ENCODE results near the gene EVA1C.

EVA1C gene

DNA sequence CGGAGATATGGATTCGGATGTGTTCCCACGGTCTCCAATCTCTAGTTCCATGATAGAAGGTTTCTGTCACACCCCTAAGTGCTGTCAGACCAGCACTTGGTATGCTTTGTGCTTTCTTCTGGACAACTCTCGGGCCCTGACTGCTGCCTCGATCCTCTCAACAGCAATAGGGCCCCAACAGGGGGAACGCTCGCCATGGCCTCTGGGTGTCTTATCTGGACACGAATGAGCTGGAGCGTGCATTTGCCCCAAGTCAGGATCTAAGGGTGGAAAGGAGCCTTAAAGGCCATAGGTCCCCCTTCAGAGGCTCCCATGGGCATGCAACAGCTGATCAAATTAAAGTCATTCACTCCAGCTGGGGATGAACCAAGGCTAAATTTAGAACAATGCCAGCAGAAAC is 96.1 kb downstream of the EVA1C start:
- TF ChIP-seq RAD21 (IDR thresholded peaks at IDR 0.05; ENCODE audit: low read depth) (no peak), FOXM1 (IDR thresholded peaks at IDR 0.05; ENCODE audit: borderline replicate concordance, low read depth) (no peak), TEAD4 (IDR thresholded peaks at IDR 0.05) (no peak), ZBTB7A (IDR thresholded peaks at IDR 0.05; ENCODE audit: low read depth) (no peak), YY1 (IDR thresholded peaks at IDR 0.05; ENCODE audit: low read depth) (no peak), TAF1 (IDR thresholded peaks at IDR 0.05; ENCODE audit: low read depth) (no peak), CREB1 (IDR thresholded peaks at IDR 0.05; ENCODE audit: low read depth) (no peak)
- TF ChIP-seq, protein P1, sequence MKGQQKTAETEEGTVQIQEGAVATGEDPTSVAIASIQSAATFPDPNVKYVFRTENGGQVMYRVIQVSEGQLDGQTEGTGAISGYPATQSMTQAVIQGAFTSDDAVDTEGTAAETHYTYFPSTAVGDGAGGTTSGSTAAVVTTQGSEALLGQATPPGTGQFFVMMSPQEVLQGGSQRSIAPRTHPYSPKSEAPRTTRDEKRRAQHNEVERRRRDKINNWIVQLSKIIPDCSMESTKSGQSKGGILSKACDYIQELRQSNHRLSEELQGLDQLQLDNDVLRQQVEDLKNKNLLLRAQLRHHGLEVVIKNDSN (IDR thresholded peaks at IDR 0.05), result no peak
- TF ChIP-seq, protein P2, sequence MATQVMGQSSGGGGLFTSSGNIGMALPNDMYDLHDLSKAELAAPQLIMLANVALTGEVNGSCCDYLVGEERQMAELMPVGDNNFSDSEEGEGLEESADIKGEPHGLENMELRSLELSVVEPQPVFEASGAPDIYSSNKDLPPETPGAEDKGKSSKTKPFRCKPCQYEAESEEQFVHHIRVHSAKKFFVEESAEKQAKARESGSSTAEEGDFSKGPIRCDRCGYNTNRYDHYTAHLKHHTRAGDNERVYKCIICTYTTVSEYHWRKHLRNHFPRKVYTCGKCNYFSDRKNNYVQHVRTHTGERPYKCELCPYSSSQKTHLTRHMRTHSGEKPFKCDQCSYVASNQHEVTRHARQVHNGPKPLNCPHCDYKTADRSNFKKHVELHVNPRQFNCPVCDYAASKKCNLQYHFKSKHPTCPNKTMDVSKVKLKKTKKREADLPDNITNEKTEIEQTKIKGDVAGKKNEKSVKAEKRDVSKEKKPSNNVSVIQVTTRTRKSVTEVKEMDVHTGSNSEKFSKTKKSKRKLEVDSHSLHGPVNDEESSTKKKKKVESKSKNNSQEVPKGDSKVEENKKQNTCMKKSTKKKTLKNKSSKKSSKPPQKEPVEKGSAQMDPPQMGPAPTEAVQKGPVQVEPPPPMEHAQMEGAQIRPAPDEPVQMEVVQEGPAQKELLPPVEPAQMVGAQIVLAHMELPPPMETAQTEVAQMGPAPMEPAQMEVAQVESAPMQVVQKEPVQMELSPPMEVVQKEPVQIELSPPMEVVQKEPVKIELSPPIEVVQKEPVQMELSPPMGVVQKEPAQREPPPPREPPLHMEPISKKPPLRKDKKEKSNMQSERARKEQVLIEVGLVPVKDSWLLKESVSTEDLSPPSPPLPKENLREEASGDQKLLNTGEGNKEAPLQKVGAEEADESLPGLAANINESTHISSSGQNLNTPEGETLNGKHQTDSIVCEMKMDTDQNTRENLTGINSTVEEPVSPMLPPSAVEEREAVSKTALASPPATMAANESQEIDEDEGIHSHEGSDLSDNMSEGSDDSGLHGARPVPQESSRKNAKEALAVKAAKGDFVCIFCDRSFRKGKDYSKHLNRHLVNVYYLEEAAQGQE (IDR thresholded peaks at IDR 0.05; ENCODE audit: low read depth), result no peak

DNA sequence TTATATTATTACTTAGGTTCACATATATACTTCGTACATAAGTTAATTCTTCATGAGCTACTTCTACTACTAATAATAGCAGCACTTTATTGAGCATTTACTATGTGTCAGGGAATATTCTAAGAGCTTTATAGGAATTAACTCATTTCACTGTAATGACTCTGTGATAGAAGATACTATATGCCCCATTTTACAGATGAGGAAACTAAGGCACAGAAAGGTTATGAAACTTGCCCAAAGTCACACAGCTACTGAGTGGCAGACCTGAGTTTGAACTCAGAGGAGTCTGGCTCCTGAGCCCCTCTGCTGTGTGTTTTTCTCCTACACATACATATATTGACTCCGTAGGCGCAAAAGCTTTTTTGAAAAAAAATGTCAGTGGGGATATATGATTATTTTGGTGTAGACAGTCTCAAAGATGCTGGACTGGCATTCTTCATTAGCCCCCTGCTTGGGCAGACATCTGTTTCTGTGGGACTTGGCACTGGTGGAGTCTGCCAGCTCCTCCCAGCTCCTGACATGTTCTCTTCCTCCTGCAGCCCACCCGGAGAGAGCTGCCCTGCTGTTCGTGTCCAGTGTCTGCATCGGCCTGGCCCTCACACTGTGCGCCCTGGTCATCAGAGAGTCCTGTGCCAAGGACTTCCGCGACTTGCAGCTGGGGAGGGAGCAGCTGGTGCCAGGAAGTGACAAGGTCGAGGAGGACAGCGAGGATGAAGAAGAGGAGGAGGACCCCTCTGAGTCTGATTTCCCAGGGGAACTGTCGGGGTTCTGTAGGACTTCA is 102.0 kb downstream of the EVA1C start:
- TF ChIP-seq ZBTB7A (IDR thresholded peaks at IDR 0.05; ENCODE audit: low read depth) (no peak), EGR1 (IDR thresholded peaks at IDR 0.05) (no peak), CREB1 (IDR thresholded peaks at IDR 0.05; ENCODE audit: low read depth) (no peak), YY1 (IDR thresholded peaks at IDR 0.05; ENCODE audit: low read depth) (no peak), NFIC (IDR thresholded peaks at IDR 0.05) (no peak), TAF1 (IDR thresholded peaks at IDR 0.05; ENCODE audit: low read depth) (no peak), RAD21 (IDR thresholded peaks at IDR 0.05; ENCODE audit: low read depth) (no peak), EP300 (IDR thresholded peaks at IDR 0.05; ENCODE audit: borderline replicate concordance) (no peak), FOXM1 (IDR thresholded peaks at IDR 0.05; ENCODE audit: borderline replicate concordance, low read depth) (no peak), CEBPB (IDR thresholded peaks at IDR 0.05) (no peak), TEAD4 (IDR thresholded peaks at IDR 0.05) (no peak), TCF12 (IDR thresholded peaks at IDR 0.05; ENCODE audit: low read depth) (no peak)
- TF ChIP-seq, protein P2 (IDR thresholded peaks at IDR 0.05; ENCODE audit: low read depth), result no peak
- TF ChIP-seq, protein P1 (IDR thresholded peaks at IDR 0.05), result no peak
- TF ChIP-seq, protein P3, sequence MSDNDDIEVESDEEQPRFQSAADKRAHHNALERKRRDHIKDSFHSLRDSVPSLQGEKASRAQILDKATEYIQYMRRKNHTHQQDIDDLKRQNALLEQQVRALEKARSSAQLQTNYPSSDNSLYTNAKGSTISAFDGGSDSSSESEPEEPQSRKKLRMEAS (IDR thresholded peaks at IDR 0.05), result no peak

DNA sequence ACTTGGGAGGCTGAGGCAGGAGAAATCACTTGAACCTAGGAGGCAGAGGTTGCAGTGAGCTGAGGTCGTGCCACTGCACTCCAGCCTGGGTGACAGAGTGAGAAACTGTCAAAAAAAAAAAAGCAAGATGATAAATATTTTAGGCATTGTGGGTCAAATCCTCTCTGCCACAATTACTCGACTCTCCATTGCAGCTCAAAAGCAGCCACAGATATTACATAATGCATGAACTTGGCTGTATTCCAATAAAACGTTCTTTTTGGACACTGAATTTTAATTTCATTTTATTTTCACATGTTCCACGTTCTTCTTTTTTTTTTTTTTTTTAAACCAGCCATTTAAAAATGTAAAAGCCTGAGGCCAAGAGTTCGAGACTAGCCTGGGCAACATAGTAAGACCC is 103.4 kb downstream of the EVA1C start:
- TF ChIP-seq CEBPB (IDR thresholded peaks at IDR 0.05) (no peak), TAF1 (IDR thresholded peaks at IDR 0.05; ENCODE audit: low read depth) (no peak), NFIC (IDR thresholded peaks at IDR 0.05) (no peak), YY1 (IDR thresholded peaks at IDR 0.05; ENCODE audit: low read depth) (no peak), TCF12 (IDR thresholded peaks at IDR 0.05; ENCODE audit: low read depth) (no peak), CREB1 (IDR thresholded peaks at IDR 0.05; ENCODE audit: low read depth) (no peak), EP300 (IDR thresholded peaks at IDR 0.05; ENCODE audit: borderline replicate concordance) (no peak), FOXM1 (IDR thresholded peaks at IDR 0.05; ENCODE audit: borderline replicate concordance, low read depth) (no peak), TEAD4 (IDR thresholded peaks at IDR 0.05) (no peak)
- TF ChIP-seq, protein P1 (IDR thresholded peaks at IDR 0.05), result no peak
- TF ChIP-seq, protein P3 (IDR thresholded peaks at IDR 0.05), result no peak
- TF ChIP-seq, protein P2 (IDR thresholded peaks at IDR 0.05; ENCODE audit: low read depth), result no peak
